H9 (cell line): Measurements from ENCODE around the gene TRHDE. TPM values are rescaled to one million over a fixed set of nuclear protein-coding genes. Genes with fewer than 3 reads are reported as not detected.

ENCODE experiments used
- DNase-seq: peaks from one replicate; pipeline ENCODE4 v3.0.0-alpha.2; 2017
- H2AFZ ChIP-seq: one replicate; pipeline ENCODE4 v1.6.1; 2013; ENCODE audit warnings: mild to moderate bottlenecking, low read length, control low read depth, moderate library complexity
- H2AK5ac ChIP-seq: 2 replicates; pipeline ENCODE4 v1.6.1; 2013; ENCODE audit warnings: low read length, control low read depth, mixed read lengths; ENCODE audit not compliant: insufficient read length
- H2BK120ac ChIP-seq: one replicate; pipeline ENCODE4 v1.6.1; 2013; ENCODE audit warnings: low read depth, mild to moderate bottlenecking, low read length, control low read depth, inconsistent platforms; ENCODE audit not compliant: poor library complexity, severe bottlenecking
- H2BK12ac ChIP-seq: 2 replicates; pipeline ENCODE4 v1.6.1; 2013; ENCODE audit warnings: low read length, control low read depth, mixed read lengths, low read depth; ENCODE audit not compliant: insufficient read length
- H2BK15ac ChIP-seq: 2 replicates; pipeline ENCODE4 v1.6.1; 2013; ENCODE audit warnings: low read depth, low read length, control low read depth
- H2BK20ac ChIP-seq: one replicate; pipeline ENCODE4 v1.6.1; 2013; ENCODE audit warnings: low read depth, mild to moderate bottlenecking, low read length, control low read depth, inconsistent platforms; ENCODE audit not compliant: poor library complexity, severe bottlenecking
- H2BK5ac ChIP-seq: 2 replicates; pipeline ENCODE4 v1.6.1; 2013; ENCODE audit warnings: low read length, control low read depth, mixed read lengths; ENCODE audit not compliant: insufficient read length
- H3K14ac ChIP-seq: 2 replicates; pipeline ENCODE4 v1.6.1; 2013; ENCODE audit warnings: low read length, control low read depth; ENCODE audit not compliant: insufficient read depth
- H3K18ac ChIP-seq: 2 replicates; pipeline ENCODE4 v1.6.1; 2013; ENCODE audit warnings: low read depth, mild to moderate bottlenecking, mixed read lengths, low read length, control low read depth; ENCODE audit not compliant: insufficient read length
- H3K23ac ChIP-seq: 2 replicates; pipeline ENCODE4 v1.6.1; 2013; ENCODE audit warnings: low read length, control low read depth, mixed read lengths, low read depth; ENCODE audit not compliant: insufficient read length
- H3K23me2 ChIP-seq: 2 replicates; pipeline ENCODE4 v1.6.1; 2013; ENCODE audit warnings: low read depth, mild to moderate bottlenecking, mixed read lengths, low read length, control low read depth; ENCODE audit not compliant: insufficient read length, poor library complexity, severe bottlenecking
- H3K27ac ChIP-seq: 2 replicates; pipeline ENCODE4 v1.5.1; 2013; ENCODE audit warnings: low read length, control low read depth, mixed read lengths, low read depth; ENCODE audit not compliant: insufficient read length
- H3K27me3 ChIP-seq: 2 replicates; pipeline ENCODE4 v1.6.1; 2013; ENCODE audit warnings: low read length, control low read depth, inconsistent platforms; ENCODE audit not compliant: insufficient read depth
- H3K4ac ChIP-seq: 2 replicates; pipeline ENCODE4 v1.6.1; 2013; ENCODE audit warnings: low read depth, mild to moderate bottlenecking, control low read depth, inconsistent platforms, low read length, moderate library complexity
- H3K4me1 ChIP-seq: 2 replicates; pipeline ENCODE4 v1.6.1; 2013; ENCODE audit warnings: low read length, control low read depth, inconsistent platforms; ENCODE audit not compliant: insufficient read depth
- H3K4me2 ChIP-seq: 2 replicates; pipeline ENCODE4 v1.6.1; 2013; ENCODE audit warnings: low read length, control low read depth, mixed read lengths; ENCODE audit not compliant: insufficient read length, insufficient read depth
- H3K56ac ChIP-seq: 2 replicates; pipeline ENCODE4 v1.6.1; 2013; ENCODE audit warnings: low read depth, mild to moderate bottlenecking, mixed read lengths, low read length, control low read depth; ENCODE audit not compliant: insufficient read length
- H3K79me1 ChIP-seq: 2 replicates; pipeline ENCODE4 v1.6.1; 2013; ENCODE audit warnings: low read depth, mild to moderate bottlenecking, moderate library complexity, low read length, control low read depth, inconsistent platforms; ENCODE audit not compliant: insufficient read depth, poor library complexity, severe bottlenecking
- H3K79me2 ChIP-seq: 2 replicates; pipeline ENCODE4 v1.6.1; 2013; ENCODE audit warnings: low read length, control low read depth, inconsistent platforms; ENCODE audit not compliant: insufficient read depth
- H3K9ac ChIP-seq: 2 replicates; pipeline ENCODE4 v1.6.1; 2013; ENCODE audit warnings: low read length, control low read depth, mixed read lengths; ENCODE audit not compliant: insufficient read length; ENCODE audit errors: extremely low read depth
- H3K9me3 ChIP-seq: one replicate; pipeline ENCODE4 v1.6.1; 2013; ENCODE audit warnings: low read depth, low read length, inconsistent platforms; ENCODE audit not compliant: control insufficient read depth
- H3T11ph ChIP-seq: one replicate; pipeline ENCODE4 v1.6.1; 2013; ENCODE audit warnings: mild to moderate bottlenecking, low read length, control low read depth, inconsistent platforms
- H4K20me1 ChIP-seq: one replicate; pipeline ENCODE4 v1.6.1; 2013; ENCODE audit not compliant: control insufficient read depth, insufficient read length, insufficient read depth
- H4K5ac ChIP-seq: 2 replicates; pipeline ENCODE4 v1.6.1; 2013; ENCODE audit warnings: low read depth, mild to moderate bottlenecking, mixed read lengths, low read length, control low read depth; ENCODE audit not compliant: insufficient read length
- H4K8ac ChIP-seq: replicated peaks from 2 replicates; pipeline ENCODE4 v1.6.1; 2013; ENCODE audit warnings: low read length, control low read depth, mixed read lengths, low read depth; ENCODE audit not compliant: insufficient read length
- H4K91ac ChIP-seq: 2 replicates; pipeline ENCODE4 v1.6.1; 2013; ENCODE audit warnings: low read depth, mild to moderate bottlenecking, moderate library complexity, mixed read lengths, low read length, control low read depth; ENCODE audit not compliant: insufficient read length
- H3K27ac Mint-ChIP-seq, 3 experiments: 2 replicates in 2 of 3; 3 replicates in 1 of 3; pipeline ENCODE4 v1.8.0; 2020 to 2021; ENCODE audit warnings: mixed read lengths in 3 of 3, mild to moderate bottlenecking in 1 of 3, moderate library complexity in 1 of 3
- H3K27me3 Mint-ChIP-seq: 2 replicates; pipeline ENCODE4 v1.8.0; 2021; ENCODE audit warnings: low read depth, mild to moderate bottlenecking, moderate library complexity, mixed read lengths
- H3K36me3 Mint-ChIP-seq, 3 experiments: 2 replicates in 2 of 3; 3 replicates in 1 of 3; pipeline ENCODE4 v1.8.0; 2020 to 2021; ENCODE audit warnings: low read depth in 3 of 3, mixed read lengths in 3 of 3; ENCODE audit not compliant: insufficient read depth in 1 of 3
- H3K4me1 Mint-ChIP-seq, 2 experiments: 2 replicates each; pipeline ENCODE4 v1.8.0; 2020; ENCODE audit warnings: mixed read lengths in 2 of 2
- H3K4me3 Mint-ChIP-seq, 2 experiments: 2 replicates in 1 of 2; 3 replicates in 1 of 2; pipeline ENCODE4 v1.8.0; 2020 to 2021; ENCODE audit warnings: mild to moderate bottlenecking in 2 of 2, mixed read lengths in 2 of 2, moderate library complexity in 1 of 2
- H3K9me3 Mint-ChIP-seq, 2 experiments: 2 replicates in 1 of 2; 3 replicates in 1 of 2; pipeline ENCODE4 v1.8.0; 2020; ENCODE audit warnings: mild to moderate bottlenecking in 2 of 2, mixed read lengths in 2 of 2, moderate library complexity in 1 of 2
- CTCF ChIP-seq: fragments of 200-600 bp; sonication (generic); conservative IDR thresholded peaks from 3 replicates; pipeline ENCODE4 v1.8.0; 2021; ENCODE audit warnings: antibody characterized with exemption, mild to moderate bottlenecking
- WGBS: extraction: QIAGEN DNeasy Blood & Tissue Kit; methylation state at CpG from one replicate; pipeline ENCODE4 v1.1.7; 2013; ENCODE audit warnings: missing lambda C conversion rate, low lambda C conversion rate, mixed read lengths; ENCODE audit not compliant: insufficient read length; ENCODE audit errors: extremely low coverage; 5-methylcytosine and 5-hydroxymethylcytosine counted together
- total RNA-seq: library from RNA; stranded (reverse); gene quantifications from 2 replicates; pipeline ENCODE4 v1.2.1, GENCODE V29; 2021

The TRHDE gene
- total RNA-seq, 1 experiment from 2014 or later: 1.0 TPM

GRCh38 chr12:72467985-72468384 is 195.8 kb downstream of the TRHDE start:
- DNase-seq: no peak
- no peak overlapping the region for H2BK15ac ChIP-seq
- no peak overlapping the region for H2BK120ac ChIP-seq
- H3K9ac ChIP-seq: no peak overlapping the region
- Mint-ChIP-seq H3K9me3 (no peaks in the 10 kb centered on the region), H3K4me1 (peaks cover 6 to 10% of the 10 kb centered on the region in 2 experiments), H3K4me3 (no peak overlapping the region), H3K36me3 (no peaks in the 10 kb centered on the region), H3K27ac (no peak overlapping the region), H3K27me3 (no peaks in the 10 kb centered on the region)
- H3K27ac ChIP-seq: no peak overlapping the region
- H4K8ac ChIP-seq: no peak overlapping the region
- H4K5ac ChIP-seq: no peak overlapping the region
- no peaks in the 10 kb centered on the region for H3K79me2 ChIP-seq
- H3K79me1 ChIP-seq: no peaks in the 10 kb centered on the region
- H3K56ac ChIP-seq: no peak overlapping the region
- H2AFZ ChIP-seq: no peak overlapping the region
- no peak overlapping the region for H2BK20ac ChIP-seq
- no peak overlapping the region for H2AK5ac ChIP-seq
- no peak for TF ChIP-seq CTCF
- H3K4ac ChIP-seq: no peak overlapping the region
- no peak overlapping the region for H2BK5ac ChIP-seq
- no CpG with 5 or more reads among the region's 2 CpGs for WGBS
- H3K4me1 ChIP-seq: peaks cover 4% of the 10 kb centered on the region
- H2BK12ac ChIP-seq: no peak overlapping the region
- no peaks in the 10 kb centered on the region for H3K27me3 ChIP-seq
- no peak overlapping the region for H3K4me2 ChIP-seq
- H3T11ph ChIP-seq: no peak overlapping the region
- H3K9me3 ChIP-seq: no peaks in the 10 kb centered on the region
- H3K23ac ChIP-seq: no peak overlapping the region
- H4K20me1 ChIP-seq: no peaks in the 10 kb centered on the region
- H3K23me2 ChIP-seq: no peaks in the 10 kb centered on the region
- no peak overlapping the region for H3K14ac ChIP-seq
- no peak overlapping the region for H3K18ac ChIP-seq
- H4K91ac ChIP-seq: no peak overlapping the region
